Kidney (tissue), 14 donors: ENCODE measurements around the gene MMS22L. TPM values are rescaled to one million over a fixed set of nuclear protein-coding genes. Genes with fewer than 3 reads are reported as not detected.

Experiments used
- DNase-seq, 5 donors: peaks; one replicate each; pipeline ENCODE4 v3.0.0-alpha.2; 2013 to 2020
- FAIRE-seq: peaks from 2 replicates; lab custom pipeline; 2012; peaks lifted over from hg19 to GRCh38; lab: Jason Lieb, UNC
- H3K27ac ChIP-seq, 2 donors: one replicate each; pipeline ENCODE4 v1.7.0; 2013; ENCODE audit warnings: low read depth in 2 of 2, low read length in 2 of 2, inconsistent platforms in 1 of 2
- H3K27me3 ChIP-seq: one replicate; pipeline ENCODE4 v1.7.1; 2013; ENCODE audit warnings: low read length, inconsistent platforms; ENCODE audit not compliant: control insufficient read depth, insufficient read depth
- H3K36me3 ChIP-seq, 3 donors: one replicate each; pipeline versions ENCODE4 v1.7.0 to v1.7.1; 2013; ENCODE audit warnings: low read length in 3 of 3, control low read depth in 1 of 3, inconsistent platforms in 1 of 3; ENCODE audit not compliant: insufficient read depth in 3 of 3, control insufficient read depth in 2 of 3
- H3K4me1 ChIP-seq, 3 donors: one replicate each; pipeline versions ENCODE4 v1.7.0 to v1.7.1; 2013; ENCODE audit warnings: low read length in 3 of 3, inconsistent platforms in 1 of 3, low read depth in 1 of 3; ENCODE audit not compliant: control insufficient read depth in 2 of 3, insufficient read depth in 2 of 3
- H3K4me3 ChIP-seq, 3 donors: one replicate each; pipeline versions ENCODE4 v1.7.0 to v1.8.1; 2013; ENCODE audit warnings: low read length in 3 of 3, control low read depth in 1 of 3, inconsistent platforms in 1 of 3
- H3K9ac ChIP-seq, 3 donors: one replicate each; pipeline versions ENCODE4 v1.7.0 to v1.7.1; 2013; ENCODE audit warnings: low read length in 3 of 3, control low read depth in 1 of 3, inconsistent platforms in 1 of 3
- H3K9me3 ChIP-seq, 3 donors: one replicate each; pipeline versions ENCODE4 v1.7.0 to v1.7.1; 2013; ENCODE audit warnings: low read length in 3 of 3, control low read depth in 1 of 3, inconsistent platforms in 1 of 3; ENCODE audit not compliant: control insufficient read depth in 2 of 3, insufficient read depth in 1 of 3
- intact Hi-C: fragments of 100-400 bp; cut with DNase I; formaldehyde crosslinking; loops from one replicate; pipeline ENCODE4 v1.11.1; 2022
- polyA plus RNA-seq: library from polyadenylated mRNA; stranded (reverse); fragments of 350-450 nt; fragmentation: Illumina TruSeq; extraction: RNeasy Lipid Tissue Mini Kit (QIAGEN cat#74804); gene quantifications from one replicate; pipeline ENCODE4 v1.2.3, GENCODE V29; 2014; ENCODE audit warnings: low read depth, low replicate concordance; ENCODE audit not compliant: insufficient read depth
- total RNA-seq: library from RNA; stranded (reverse); fragmentation: NEBNext Ultra II Directional; extraction: Animal tissue kit (Norgen Biotek cat#: 25700); gene quantifications from one replicate; pipeline ENCODE4 v1.2.1, GENCODE V29; 2021
- TF ChIP-seq, protein P1 (sequence below): IDR thresholded peaks from 3 replicates; pipeline ENCODE4 v1.5.1; 2012; ENCODE audit warnings: mild to moderate bottlenecking, moderate library complexity, borderline replicate concordance; ENCODE audit not compliant: insufficient read depth; ENCODE audit errors: extremely low read depth
- donor health status: control.
- donor health status: control.
- donor health status: control.
- donor health status: control.
- donor health status: control.
- donor health status: DM: yes; HTN: yes; CAD: no.
- donor health status: Normal renal cell carcinoma (clear cell type).

MMS22L gene
- total and polyA plus RNA-seq, 2 donors from 2014 or later = 1.7 to 9.5 TPM

GRCh38 chr6:97110626-97111025 is 172.4 kb downstream of the MMS22L start:
- no peaks in the 10 kb centered on the region for H3K9me3 ChIP-seq
- intact Hi-C loops = no loop called here
- H3K4me1 ChIP-seq = no peaks in the 10 kb centered on the region
- H3K36me3 ChIP-seq = no peaks in the 10 kb centered on the region
- no peaks in the 10 kb centered on the region for H3K27me3 ChIP-seq
- FAIRE-seq (no peak), DNase-seq (no peak)
- no peak overlapping the region for H3K4me3 ChIP-seq
- no peak overlapping the region for H3K9ac ChIP-seq
- no peak overlapping the region for H3K27ac ChIP-seq
- TF ChIP-seq, protein P1, sequence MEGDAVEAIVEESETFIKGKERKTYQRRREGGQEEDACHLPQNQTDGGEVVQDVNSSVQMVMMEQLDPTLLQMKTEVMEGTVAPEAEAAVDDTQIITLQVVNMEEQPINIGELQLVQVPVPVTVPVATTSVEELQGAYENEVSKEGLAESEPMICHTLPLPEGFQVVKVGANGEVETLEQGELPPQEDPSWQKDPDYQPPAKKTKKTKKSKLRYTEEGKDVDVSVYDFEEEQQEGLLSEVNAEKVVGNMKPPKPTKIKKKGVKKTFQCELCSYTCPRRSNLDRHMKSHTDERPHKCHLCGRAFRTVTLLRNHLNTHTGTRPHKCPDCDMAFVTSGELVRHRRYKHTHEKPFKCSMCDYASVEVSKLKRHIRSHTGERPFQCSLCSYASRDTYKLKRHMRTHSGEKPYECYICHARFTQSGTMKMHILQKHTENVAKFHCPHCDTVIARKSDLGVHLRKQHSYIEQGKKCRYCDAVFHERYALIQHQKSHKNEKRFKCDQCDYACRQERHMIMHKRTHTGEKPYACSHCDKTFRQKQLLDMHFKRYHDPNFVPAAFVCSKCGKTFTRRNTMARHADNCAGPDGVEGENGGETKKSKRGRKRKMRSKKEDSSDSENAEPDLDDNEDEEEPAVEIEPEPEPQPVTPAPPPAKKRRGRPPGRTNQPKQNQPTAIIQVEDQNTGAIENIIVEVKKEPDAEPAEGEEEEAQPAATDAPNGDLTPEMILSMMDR = no peak

DNA sequence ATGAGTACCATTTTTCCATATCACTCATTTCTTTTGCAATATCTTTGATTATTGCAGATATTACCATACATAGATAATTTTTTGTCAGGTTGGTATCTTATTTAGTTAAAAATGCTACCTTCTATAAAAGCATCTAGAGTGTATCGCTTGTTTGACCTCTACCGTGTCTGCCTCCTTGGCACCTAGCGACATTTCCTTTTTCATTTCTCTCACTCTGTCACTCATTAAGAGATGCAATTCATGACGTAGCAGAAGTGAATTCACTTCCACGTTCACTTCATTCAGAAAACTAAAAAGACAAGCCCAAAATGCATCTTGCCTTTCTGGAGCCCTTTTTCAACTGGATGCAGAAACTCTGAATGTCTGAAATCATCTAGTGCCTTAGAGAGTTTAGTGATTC is 172.9 kb downstream of the MMS22L start:
- TF ChIP-seq, protein P1 = no peak
- DNase-seq (no peak), FAIRE-seq (no peak)
- Histone ChIP-seq H3K27me3 (no peaks in the 10 kb centered on the region), H3K4me3 (no peak overlapping the region), H3K9ac (no peak overlapping the region), H3K27ac (no peak overlapping the region), H3K4me1 (no peaks in the 10 kb centered on the region), H3K9me3 (no peaks in the 10 kb centered on the region), H3K36me3 (no peaks in the 10 kb centered on the region)
- intact Hi-C loops = no loop called here

- FAIRE-seq = no peak
Observed at GRCh38 chr6:97109444-97109843, 173.6 kb downstream of the MMS22L start.

More at GRCh38 chr6:97109444-97109843, 173.6 kb downstream of the MMS22L start:
- no peak for DNase-seq
- Histone ChIP-seq H3K27ac (no peak overlapping the region), H3K27me3 (no peaks in the 10 kb centered on the region), H3K9ac (no peak overlapping the region), H3K9me3 (no peaks in the 10 kb centered on the region), H3K4me1 (no peaks in the 10 kb centered on the region), H3K36me3 (no peaks in the 10 kb centered on the region), H3K4me3 (no peak overlapping the region)
- TF ChIP-seq, protein P1 = no peak
- intact Hi-C loops = no loop called here
